ENCODE measurements around the gene FCN3.

- TF ChIP-seq PAX5 (IDR thresholded peaks at IDR 0.05; ENCODE audit: insufficient read depth, low read length, severe bottlenecking), result no peak
- no peak for TF ChIP-seq SPI1 (IDR thresholded peaks at IDR 0.05; ENCODE audit: low read depth, low read length)
- TF ChIP-seq POLR2AphosphoS5 (IDR thresholded peaks at IDR 0.05; ENCODE audit: low read depth, low read length), result no peak
- TF ChIP-seq TAF1 (IDR thresholded peaks at IDR 0.05; ENCODE audit: low read depth, low read length), result no peak
- no peak for TF ChIP-seq POLR2A (IDR thresholded peaks at IDR 0.05; ENCODE audit: low read depth, low read length)
- no peak; the same call in 1 of the 2 replicates for TF ChIP-seq POU2F2 (IDR thresholded peaks at IDR 0.05; ENCODE audit: low read depth, low read length)
Observed at GRCh38 chr1:27359822-27360158, 14.8 kb downstream of the FCN3 start.
